Skeletal muscle satellite cell (primary cell): Measurements from ENCODE around the gene ACKR4.

ENCODE experiments used
- H3K27me3 ChIP-seq: 2 replicates; pipeline ENCODE4 v1.7.0; 2013; ENCODE audit warnings: low read length; ENCODE audit not compliant: control insufficient read depth, insufficient read depth
- H3K36me3 ChIP-seq: 2 replicates; pipeline ENCODE4 v1.7.0; 2013; ENCODE audit warnings: mild to moderate bottlenecking, control low read depth, low read length; ENCODE audit not compliant: insufficient read depth
- H3K4me1 ChIP-seq: 2 replicates; pipeline ENCODE4 v1.7.0; 2013; ENCODE audit warnings: low read length; ENCODE audit not compliant: control insufficient read depth, insufficient read depth
- H3K4me2 ChIP-seq: 2 replicates; pipeline ENCODE4 v1.7.0; 2013; ENCODE audit warnings: mild to moderate bottlenecking, low read length
- H3K4me3 ChIP-seq: 2 replicates; pipeline ENCODE4 v1.7.0; 2013; ENCODE audit warnings: low read length
- H3K9ac ChIP-seq: 2 replicates; pipeline ENCODE4 v1.7.0; 2013; ENCODE audit warnings: mild to moderate bottlenecking, low read depth, low read length, moderate library complexity
- H3K9me3 ChIP-seq: replicated peaks from 2 replicates; pipeline ENCODE4 v1.7.0; 2013; ENCODE audit warnings: mild to moderate bottlenecking, control low read depth, low read length

Gene ACKR4

GRCh38 chr3:132642539-132642847 is 45.4 kb downstream of the ACKR4 start:
- Histone ChIP-seq H3K4me3 (no peak overlapping the region), H3K9ac (no peak overlapping the region), H3K27me3 (no peaks in the 10 kb centered on the region), H3K4me2 (no peak overlapping the region), H3K4me1 (peaks cover 6% of the 10 kb centered on the region), H3K9me3 (no peaks in the 10 kb centered on the region), H3K36me3 (peaks cover 2% of the 10 kb centered on the region)

GRCh38 chr3:132643366-132643765 is 46.3 kb downstream of the ACKR4 start:
- Histone ChIP-seq H3K4me1 (no peaks in the 10 kb centered on the region), H3K9me3 (no peaks in the 10 kb centered on the region), H3K27me3 (no peaks in the 10 kb centered on the region), H3K4me2 (no peak overlapping the region), H3K4me3 (no peak overlapping the region), H3K9ac (no peak overlapping the region), H3K36me3 (peaks cover 2% of the 10 kb centered on the region)

DNA sequence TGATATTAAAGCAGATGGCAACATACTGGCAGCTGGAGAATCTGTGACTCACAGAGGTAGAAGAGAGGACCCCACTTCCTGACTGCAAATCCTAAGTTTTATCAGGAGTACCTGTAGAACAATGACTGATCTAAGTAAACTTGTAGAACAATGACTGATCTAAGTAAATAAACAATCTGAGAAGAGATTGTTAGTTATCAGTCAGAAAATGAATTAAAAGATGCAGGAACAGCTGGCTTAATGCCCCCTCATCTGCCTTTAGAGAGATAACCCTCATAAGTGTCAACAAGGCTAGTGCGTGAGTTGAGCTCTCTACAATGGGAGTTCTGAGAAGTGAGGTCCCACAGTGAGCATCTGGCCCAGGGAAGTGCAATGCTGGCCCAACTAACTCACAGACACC is 48.0 kb downstream of the ACKR4 start:
- Histone ChIP-seq H3K9ac (no peak overlapping the region), H3K4me3 (no peak overlapping the region)

DNA sequence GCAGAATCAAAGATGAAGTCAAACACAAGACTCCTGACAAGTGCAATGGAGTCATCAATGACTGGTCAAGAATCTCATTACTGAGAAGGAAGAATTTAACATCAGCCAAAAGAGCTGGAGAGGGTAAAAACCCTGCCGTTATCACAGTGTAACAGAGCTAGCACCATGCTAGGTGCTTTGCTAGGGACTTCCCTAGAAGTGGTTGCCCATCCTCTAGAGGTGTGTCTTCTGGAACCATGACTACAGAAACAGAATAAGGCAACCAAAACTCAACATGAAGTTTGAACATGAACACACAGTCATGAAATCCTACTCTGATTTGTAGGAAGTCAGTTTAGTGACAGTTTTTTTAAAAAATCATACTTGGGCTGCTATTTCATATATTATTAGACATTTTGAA is 53.1 kb downstream of the ACKR4 start:
- Histone ChIP-seq H3K27me3 (no peaks in the 10 kb centered on the region), H3K4me3 (no peak overlapping the region), H3K4me2 (no peak overlapping the region), H3K36me3 (no peaks in the 10 kb centered on the region), H3K9ac (no peak overlapping the region), H3K9me3 (no peaks in the 10 kb centered on the region), H3K4me1 (peaks cover 7% of the 10 kb centered on the region)

More for the DNA sequence above, 48.0 kb downstream of the ACKR4 start:
- H3K27me3 ChIP-seq, result no peaks in the 10 kb centered on the region
- H3K4me1 ChIP-seq, result no peaks in the 10 kb centered on the region
- H3K9me3 ChIP-seq, result no peaks in the 10 kb centered on the region
- H3K36me3 ChIP-seq, result no peaks in the 10 kb centered on the region
- H3K4me2 ChIP-seq, result no peak overlapping the region
